Adipocyte (in vitro differentiated cells): ENCODE results near the gene ROR1.
A peak's percentile ranks its signal among the peaks of the same experiment; 100 is the strongest.

Experiments
- DNase-seq: peaks from one replicate; pipeline ENCODE4 v3.0.0-alpha.2; 2015; ENCODE audit warnings: low read depth
- H3K27me3 ChIP-seq: replicated peaks from 2 replicates; pipeline ENCODE4 v1.7.0; 2013; ENCODE audit warnings: mild to moderate bottlenecking, low read length, moderate library complexity; ENCODE audit not compliant: control insufficient read depth, insufficient read depth
- H3K36me3 ChIP-seq: 2 replicates; pipeline ENCODE4 v1.7.0; 2013; ENCODE audit warnings: low read length, mild to moderate bottlenecking, moderate library complexity; ENCODE audit not compliant: control insufficient read depth, insufficient read depth, severe bottlenecking
- H3K4me1 ChIP-seq: 2 replicates; pipeline ENCODE4 v1.7.0; 2013; ENCODE audit warnings: mild to moderate bottlenecking, low read length, moderate library complexity; ENCODE audit not compliant: control insufficient read depth, insufficient read depth
- H3K4me3 ChIP-seq: 2 replicates; pipeline ENCODE4 v1.7.0; 2013; ENCODE audit warnings: mild to moderate bottlenecking, low read length, moderate library complexity
- H3K9ac ChIP-seq: 2 replicates; pipeline ENCODE4 v1.7.0; 2013; ENCODE audit warnings: mild to moderate bottlenecking, low read length, moderate library complexity
- H3K9me3 ChIP-seq: 2 replicates; pipeline ENCODE4 v1.7.0; 2013; ENCODE audit warnings: mild to moderate bottlenecking, low read length, moderate library complexity; ENCODE audit not compliant: control insufficient read depth

ROR1 gene

DNA sequence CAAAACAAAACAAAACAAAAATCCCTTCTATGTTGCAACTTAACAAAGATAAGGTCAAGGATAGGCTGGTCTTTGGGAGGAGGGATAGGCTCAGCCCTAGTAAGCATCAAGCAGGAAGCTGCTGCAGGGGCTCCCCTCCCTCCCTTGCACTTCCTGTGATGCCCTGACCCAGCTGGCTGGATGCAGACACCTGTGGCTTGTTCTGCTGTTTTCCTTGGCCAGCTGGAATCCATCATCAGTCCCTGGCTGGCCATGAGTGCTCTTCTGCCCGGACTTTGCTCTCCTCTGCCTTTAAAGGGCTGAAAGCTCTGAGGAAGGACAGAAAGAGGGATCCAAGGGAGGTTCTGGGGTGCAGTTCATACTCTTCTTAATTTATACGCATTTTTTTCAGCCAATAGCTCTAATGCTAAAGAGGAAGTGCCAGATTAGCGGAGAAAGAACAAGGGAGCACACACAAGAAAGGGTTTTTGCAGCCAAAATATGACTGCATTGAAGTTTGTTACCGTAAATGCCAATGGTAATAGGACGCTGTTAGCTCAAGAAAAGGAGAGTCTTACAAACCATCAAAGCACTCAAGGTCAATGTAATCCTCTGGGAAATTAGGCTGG is 409.7 kb downstream of the ROR1 start:
- Histone ChIP-seq H3K9me3 (no peaks in the 10 kb centered on the region), H3K9ac (no peak overlapping the region), H3K4me3 (no peak overlapping the region), H3K4me1 (peaks cover 11% of the 10 kb centered on the region), H3K27me3 (no peaks in the 10 kb centered on the region), H3K36me3 (peaks cover 10% of the 10 kb centered on the region)
- peak; percentile 27 for DNase-seq

DNA sequence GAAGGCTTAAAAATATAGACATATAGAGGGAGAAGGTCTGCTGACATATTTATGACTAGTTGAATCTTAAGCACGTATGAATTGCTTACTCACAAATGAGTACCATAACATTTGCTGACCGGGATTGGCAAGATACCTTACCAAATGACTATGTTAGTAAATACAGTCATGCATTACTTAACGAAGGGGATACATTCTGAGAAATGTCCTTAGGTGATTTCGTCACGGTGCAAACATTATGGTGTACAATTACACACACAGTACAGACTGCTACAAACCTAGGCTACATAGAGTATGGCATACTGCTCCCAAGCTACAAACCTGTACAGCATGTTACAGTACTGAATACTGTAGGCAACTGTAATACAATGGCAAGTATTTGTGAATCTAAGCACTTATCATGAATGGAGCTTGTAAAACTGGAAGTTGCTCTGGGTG is 410.2 kb downstream of the ROR1 start:
- Histone ChIP-seq H3K36me3 (peaks cover 4% of the 10 kb centered on the region), H3K4me1 (peaks cover 11% of the 10 kb centered on the region), H3K9ac (no peak overlapping the region), H3K9me3 (no peaks in the 10 kb centered on the region), H3K4me3 (no peak overlapping the region), H3K27me3 (no peaks in the 10 kb centered on the region)
- peak; percentile 84 for DNase-seq

DNA sequence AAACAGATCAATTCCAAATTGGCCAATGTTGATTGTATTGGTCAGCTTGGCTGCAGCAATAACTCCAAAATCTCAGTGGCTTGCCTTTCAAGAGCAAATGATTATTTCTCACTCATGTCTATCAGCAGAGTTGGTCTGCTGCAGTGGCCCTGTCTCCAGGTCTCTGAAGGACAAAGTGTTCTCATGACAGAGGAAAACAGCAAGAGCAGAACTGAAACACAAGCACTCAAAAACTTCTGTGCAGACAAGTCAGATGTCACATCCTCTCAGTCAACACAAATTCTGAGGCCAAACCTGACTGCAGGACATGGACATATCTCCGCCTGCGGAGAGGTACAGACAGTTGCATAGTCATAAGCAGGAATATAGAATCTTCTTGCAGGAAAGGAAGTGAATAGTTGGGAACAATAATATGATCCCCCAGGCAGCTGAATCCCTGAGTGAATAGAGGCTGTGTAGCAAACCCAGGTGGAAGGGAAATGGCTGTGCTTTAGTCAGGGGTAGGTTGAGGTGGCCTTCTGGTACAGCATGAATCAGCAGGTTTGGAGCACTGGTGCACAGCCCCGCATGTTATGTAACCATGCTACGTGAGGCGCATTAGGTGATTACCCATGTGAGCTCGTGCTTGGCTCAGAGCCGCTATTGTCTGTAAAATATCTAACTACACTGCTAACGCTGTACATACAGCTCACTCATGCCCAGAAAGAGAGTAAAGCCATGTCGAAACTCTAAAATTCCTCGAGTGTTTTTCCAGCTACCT is 412.5 kb downstream of the ROR1 start:
- Histone ChIP-seq H3K9ac (no peak overlapping the region), H3K4me3 (no peak overlapping the region), H3K27me3 (no peaks in the 10 kb centered on the region), H3K4me1 (peaks cover 11% of the 10 kb centered on the region), H3K36me3 (no peaks in the 10 kb centered on the region), H3K9me3 (no peaks in the 10 kb centered on the region)
- DNase-seq, result no peak

DNA sequence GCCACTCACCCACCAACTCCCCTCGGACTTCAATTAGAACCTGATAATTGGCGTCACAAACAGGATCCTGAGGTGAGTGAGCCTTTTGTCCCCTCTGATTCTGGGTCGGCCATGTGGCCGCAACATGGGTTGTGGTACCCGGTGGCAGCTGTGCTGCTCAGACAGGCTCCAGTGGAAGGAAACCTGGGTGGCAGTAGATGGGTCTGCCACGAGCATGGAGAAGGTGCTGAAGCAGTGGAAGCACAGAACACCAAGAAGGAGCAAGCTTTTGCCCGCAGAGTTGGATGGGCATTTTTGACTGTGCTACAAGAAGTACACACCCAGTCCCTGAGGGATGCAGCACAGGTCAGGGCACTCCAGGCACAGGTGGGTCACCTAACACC is 413.1 kb downstream of the ROR1 start:
- Histone ChIP-seq H3K4me3 (no peak overlapping the region), H3K9ac (no peak overlapping the region), H3K36me3 (no peaks in the 10 kb centered on the region), H3K27me3 (no peaks in the 10 kb centered on the region), H3K9me3 (no peaks in the 10 kb centered on the region), H3K4me1 (peaks cover 11% of the 10 kb centered on the region)
- no peak for DNase-seq

DNA sequence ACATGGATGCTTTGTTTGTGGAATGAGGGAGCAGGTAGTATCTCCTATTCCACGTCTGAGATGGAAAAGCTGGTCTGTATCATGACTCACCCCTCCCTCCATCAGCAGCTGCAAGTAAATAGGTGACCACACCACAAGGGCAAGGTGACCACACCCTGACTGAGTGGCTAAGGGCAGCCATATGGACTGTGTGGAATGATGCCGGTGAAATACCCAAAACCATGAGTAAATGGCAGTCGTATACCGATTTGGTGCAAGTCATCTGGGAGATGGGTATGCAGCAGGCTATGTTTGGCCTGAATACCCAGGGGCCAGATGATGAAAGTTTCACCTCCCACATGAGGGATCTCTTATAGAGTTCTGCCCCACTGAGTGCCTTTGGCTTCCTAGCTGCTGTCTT is 413.8 kb downstream of the ROR1 start:
- peaks cover 11% of the 10 kb centered on the region for H3K4me1 ChIP-seq
- H3K27me3 ChIP-seq, result no peaks in the 10 kb centered on the region
- no peak for DNase-seq
- no peak overlapping the region for H3K4me3 ChIP-seq
- H3K36me3 ChIP-seq, result no peaks in the 10 kb centered on the region
- H3K9ac ChIP-seq, result no peak overlapping the region
- H3K9me3 ChIP-seq, result no peaks in the 10 kb centered on the region

DNA sequence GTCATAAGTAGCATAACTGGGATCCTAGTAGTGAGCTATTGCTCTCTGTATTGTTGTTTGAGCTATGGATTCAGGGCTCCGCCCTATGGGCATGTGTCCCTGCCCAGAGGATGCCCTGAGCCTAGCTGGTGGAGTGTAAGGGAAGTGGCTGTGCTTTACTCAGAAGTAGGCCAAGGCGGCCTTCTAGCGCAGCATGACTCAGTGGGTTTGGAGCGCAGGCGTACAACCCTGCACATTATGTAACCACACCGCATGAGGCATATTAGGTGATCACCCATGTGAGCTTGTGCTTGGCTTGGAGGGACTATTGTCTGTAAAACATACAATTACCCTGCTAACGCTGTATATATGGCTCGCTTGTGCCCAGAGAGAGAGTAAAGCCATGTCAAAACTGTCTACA is 418.5 kb downstream of the ROR1 start:
- Histone ChIP-seq H3K27me3 (no peaks in the 10 kb centered on the region), H3K4me3 (no peak overlapping the region), H3K36me3 (no peaks in the 10 kb centered on the region), H3K4me1 (peaks cover 14% of the 10 kb centered on the region), H3K9me3 (no peaks in the 10 kb centered on the region), H3K9ac (no peak overlapping the region)
- no peak for DNase-seq

DNA sequence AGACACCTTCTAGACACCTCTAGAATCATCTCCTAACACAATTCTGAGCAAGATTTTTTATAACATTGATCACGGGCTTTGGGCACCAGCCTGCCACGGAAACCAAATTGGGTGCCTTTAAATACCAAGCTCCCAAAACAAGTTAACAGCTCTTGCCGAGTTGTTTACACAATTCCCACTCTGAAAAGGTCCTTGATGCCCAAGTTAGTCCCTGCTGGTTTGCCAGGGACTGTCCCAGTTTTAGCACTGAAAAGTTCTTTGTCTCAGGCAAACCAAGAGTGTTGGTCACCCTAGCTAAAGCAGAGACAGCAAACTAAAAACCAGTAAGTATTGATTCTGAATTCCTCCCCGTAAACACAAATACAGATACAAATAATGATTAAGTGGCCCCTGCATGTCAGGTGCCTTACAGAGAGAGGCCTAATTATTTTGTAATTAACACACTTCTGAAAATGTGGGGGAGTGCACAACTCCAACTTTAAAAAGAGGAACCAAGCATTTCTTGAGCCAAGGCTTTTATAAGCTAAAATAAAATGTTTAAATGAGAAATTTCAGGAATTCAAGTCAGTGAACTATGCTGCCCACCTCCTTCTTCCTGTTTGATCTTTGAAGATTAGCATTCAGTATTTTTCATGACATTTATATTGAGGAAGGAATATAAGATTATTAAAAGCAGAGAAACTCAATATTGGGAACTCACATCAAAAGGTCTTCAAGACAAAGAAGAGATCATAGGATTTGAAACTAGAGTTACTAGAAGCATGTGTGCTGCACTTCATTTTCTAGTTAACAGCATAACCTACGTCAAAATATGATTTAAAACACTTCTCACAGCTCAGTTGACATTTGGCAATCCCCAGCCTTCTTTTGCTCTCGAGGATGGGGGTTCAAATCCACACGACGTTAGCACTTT is 420.6 kb downstream of the ROR1 start:
- DNase-seq, result no peak
- peaks cover 14% of the 10 kb centered on the region for H3K4me1 ChIP-seq
- H3K9ac ChIP-seq, result peak overlapping the region; percentile 9
- H3K9me3 ChIP-seq, result no peaks in the 10 kb centered on the region
- H3K36me3 ChIP-seq, result no peaks in the 10 kb centered on the region
- H3K4me3 ChIP-seq, result no peak overlapping the region
- no peaks in the 10 kb centered on the region for H3K27me3 ChIP-seq

GRCh38 chr1:64195081-64195395 is 421.2 kb downstream of the ROR1 start:
- DNase-seq, result peak; percentile 65
- Histone ChIP-seq H3K4me1 (peaks cover 14% of the 10 kb centered on the region), H3K9me3 (no peaks in the 10 kb centered on the region)

GRCh38 chr1:64196074-64196870 is 422.5 kb downstream of the ROR1 start:
- no peaks in the 10 kb centered on the region for H3K27me3 ChIP-seq
- H3K4me1 ChIP-seq, result peaks cover 14% of the 10 kb centered on the region
- no peaks in the 10 kb centered on the region for H3K9me3 ChIP-seq
- no peak for DNase-seq
- H3K4me3 ChIP-seq, result no peak overlapping the region
- H3K9ac ChIP-seq, result no peak overlapping the region
- H3K36me3 ChIP-seq, result no peaks in the 10 kb centered on the region

More at GRCh38 chr1:64195081-64195395, 421.2 kb downstream of the ROR1 start:
- Histone ChIP-seq H3K27me3 (no peaks in the 10 kb centered on the region), H3K9ac (peak overlapping the region; percentile 9), H3K4me3 (no peak overlapping the region), H3K36me3 (no peaks in the 10 kb centered on the region)

GRCh38 chr1:64197076-64197475 is 423.3 kb downstream of the ROR1 start:
- no peaks in the 10 kb centered on the region for H3K27me3 ChIP-seq
- no peak overlapping the region for H3K9ac ChIP-seq
- H3K4me3 ChIP-seq, result no peak overlapping the region
- H3K36me3 ChIP-seq, result no peaks in the 10 kb centered on the region
- DNase-seq, result no peak
- peaks cover 14% of the 10 kb centered on the region for H3K4me1 ChIP-seq
- no peaks in the 10 kb centered on the region for H3K9me3 ChIP-seq

GRCh38 chr1:64199154-64199553 is 425.3 kb downstream of the ROR1 start:
- Histone ChIP-seq H3K9ac (no peak overlapping the region), H3K4me1 (peaks cover 14% of the 10 kb centered on the region), H3K27me3 (no peaks in the 10 kb centered on the region), H3K9me3 (no peaks in the 10 kb centered on the region), H3K36me3 (no peaks in the 10 kb centered on the region), H3K4me3 (no peak overlapping the region)
- DNase-seq, result no peak
